ENCODE data around the gene PDE3B.
"Not testable (repeated sequence)": the region's sequence is repeated elsewhere in the genome, so short reads cannot be mapped to it uniquely, and the experiment has no call there.

PDE3B gene

DNA sequence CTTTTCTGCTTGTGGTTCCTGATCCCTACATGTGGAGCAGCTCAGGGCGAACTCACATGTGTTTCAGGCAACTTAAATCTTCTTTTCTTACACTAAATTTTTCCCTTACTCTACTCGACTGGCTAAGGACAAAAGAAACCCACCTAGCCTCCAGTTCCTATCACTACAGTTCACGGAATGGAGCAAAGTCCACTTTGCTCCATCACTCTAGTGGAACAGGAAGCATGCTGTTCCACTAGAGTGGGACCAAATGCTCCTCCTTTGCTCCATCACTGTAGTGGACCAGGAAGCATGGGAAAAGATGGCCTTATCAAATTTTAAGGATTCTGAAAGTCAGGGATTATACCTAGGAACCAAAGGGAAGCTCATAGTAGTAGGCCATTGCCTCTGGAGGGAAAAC, 36.1 kb downstream of the PDE3B start:
- TF ChIP-seq CTCF (IDR thresholded peaks at IDR 0.05; ENCODE audit: low read depth, low read length) = no peak
- DNase-seq (ENCODE audit: extremely low read depth, low read depth) = no peak

DNA sequence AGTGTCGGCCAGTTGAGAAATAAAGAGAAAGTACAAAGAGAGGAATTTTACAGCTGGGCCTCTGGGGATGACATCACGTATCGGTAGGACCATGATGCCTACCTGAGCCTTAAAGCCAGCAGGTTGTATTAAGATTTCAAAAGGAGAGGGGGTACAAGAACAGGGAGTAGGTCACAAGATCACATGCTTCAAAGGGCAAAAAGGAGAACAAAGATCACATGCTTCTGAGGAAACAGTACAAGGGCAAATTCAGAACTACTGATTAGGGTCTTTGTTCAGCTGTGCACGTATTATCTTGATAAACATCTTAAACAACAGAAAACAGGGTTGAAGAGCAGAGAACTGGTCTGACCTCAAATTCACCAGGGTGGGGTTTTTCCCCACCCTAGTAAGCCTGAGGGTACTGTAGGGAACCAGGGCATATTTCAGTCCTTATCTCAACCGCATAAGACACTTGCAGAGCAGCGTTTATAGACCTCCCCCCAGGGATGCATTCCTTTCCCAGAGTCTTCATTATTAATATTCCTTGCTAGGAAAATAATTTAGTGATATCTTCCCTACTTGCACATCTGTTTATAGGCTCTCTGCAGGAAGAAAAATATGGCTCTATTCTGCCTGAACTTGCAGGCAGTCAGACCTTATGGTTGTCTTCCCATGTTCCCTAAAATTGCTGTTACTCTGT, 40.8 kb downstream of the PDE3B start:
- DNase-seq (ENCODE audit: extremely low read depth, low read depth) = not testable (repeated sequence)

GRCh38 chr11:14687456-14687855, 43.9 kb downstream of the PDE3B start:
- no peak for DNase-seq (ENCODE audit: extremely low read depth, low read depth)
- TF ChIP-seq CTCF (IDR thresholded peaks at IDR 0.05; ENCODE audit: low read depth, low read length) = no peak

DNA sequence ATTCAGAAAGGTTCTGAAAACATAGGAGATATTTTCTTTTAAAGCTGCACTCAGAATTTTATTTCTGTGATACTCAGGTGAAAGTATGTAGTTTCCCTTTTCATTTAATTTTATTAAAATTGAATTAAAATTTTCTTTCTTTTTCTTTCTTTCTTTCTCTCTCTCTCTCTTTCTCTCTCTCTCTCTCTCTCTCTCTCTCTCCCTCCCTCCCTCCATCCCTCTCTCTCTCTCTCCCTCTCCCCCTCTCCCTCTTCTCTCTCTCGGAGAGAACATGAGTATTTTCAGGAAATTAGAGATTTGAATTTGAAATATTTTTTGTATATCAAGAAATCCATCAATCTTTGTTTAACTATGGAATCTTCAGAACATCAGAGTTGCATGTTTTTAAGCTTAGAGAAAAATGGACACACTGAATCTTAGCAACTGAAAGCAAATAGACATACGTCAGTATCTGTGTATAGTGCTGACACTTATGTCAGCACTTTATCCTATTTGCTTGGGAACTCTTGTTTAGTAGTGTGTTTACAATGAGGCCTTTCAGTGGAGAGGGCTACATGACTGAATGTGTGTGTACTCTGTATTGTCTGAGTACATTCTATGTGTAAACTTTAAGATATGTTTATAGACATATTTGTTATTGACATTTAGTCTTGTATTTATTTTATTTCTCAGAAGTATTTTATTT, 44.5 kb downstream of the PDE3B start:
- no peak for TF ChIP-seq CTCF (IDR thresholded peaks at IDR 0.05; ENCODE audit: low read depth, low read length)
- no peak for DNase-seq (ENCODE audit: extremely low read depth, low read depth)

- not testable (repeated sequence) for DNase-seq (ENCODE audit: extremely low read depth, low read depth)
These were observed 52.1 kb downstream of the PDE3B start for GRCh38 chr11:14695656-14696055.

DNA sequence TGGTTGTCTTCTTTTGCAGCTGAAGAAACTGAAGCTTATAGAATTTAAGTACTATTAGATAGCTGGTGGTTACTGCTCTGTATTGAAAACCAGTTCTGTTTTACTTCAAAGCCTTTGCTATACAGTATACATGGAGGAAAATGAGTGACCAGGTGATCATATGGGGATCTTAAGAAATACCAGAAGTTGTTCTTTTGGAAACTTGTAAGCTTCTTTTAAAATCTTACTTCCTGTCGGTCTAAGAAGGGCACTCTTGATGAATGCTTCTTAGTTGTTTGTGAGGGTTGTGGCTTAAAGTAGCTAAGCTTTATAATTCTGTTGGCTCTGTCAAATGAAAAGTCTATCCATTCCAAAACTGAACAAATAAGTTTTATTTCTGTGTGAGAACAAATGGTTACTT, 55.2 kb downstream of the PDE3B start:
- no peak for DNase-seq (ENCODE audit: extremely low read depth, low read depth)
- no peak for TF ChIP-seq CTCF (IDR thresholded peaks at IDR 0.05; ENCODE audit: low read depth, low read length)

- no peak for DNase-seq (ENCODE audit: extremely low read depth, low read depth)
- TF ChIP-seq CTCF (IDR thresholded peaks at IDR 0.05; ENCODE audit: low read depth, low read length) = no peak
These were observed 57.0 kb downstream of the PDE3B start for GRCh38 chr11:14700593-14700992.

DNA sequence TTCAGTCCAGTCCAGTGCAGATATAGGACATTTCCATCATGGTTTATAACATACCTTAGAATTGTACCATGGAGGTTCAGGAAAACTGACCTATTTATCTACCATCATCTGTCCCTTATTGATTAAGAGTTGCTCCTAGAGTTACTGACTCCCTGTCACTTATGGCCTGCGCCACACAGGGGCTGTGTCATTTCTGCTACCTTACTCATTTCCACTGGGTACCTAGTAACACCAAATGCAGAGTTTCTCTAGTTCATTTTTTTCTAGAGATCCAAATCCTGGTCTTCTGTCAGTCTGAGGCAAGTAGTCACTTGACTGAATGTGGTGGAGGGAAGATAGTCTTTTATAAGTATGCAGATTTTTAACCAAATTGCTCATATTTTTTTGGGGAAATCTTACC, 59.2 kb downstream of the PDE3B start:
- DNase-seq (ENCODE audit: extremely low read depth, low read depth) = no peak
- no peak for TF ChIP-seq CTCF (IDR thresholded peaks at IDR 0.05; ENCODE audit: low read depth, low read length)
